IMR-90 (cell line): ENCODE measurements around the gene SNX1. TPM values are rescaled to one million over a fixed set of nuclear protein-coding genes. Genes with fewer than 3 reads are reported as not detected.

Source experiments
- ATAC-seq: fragments of 200-7000 bp; cut with Tn5 transposase; 2 replicates; pipeline ENCODE4 v1.9.1; 2020; ENCODE audit warnings: low read depth, mild to moderate bottlenecking, moderate library complexity
- BruUV-seq: library from RNA; stranded (reverse); fragments of 400-500 nt; replicated peaks from 2 replicates; lab custom pipeline; 2021; lab: Mats Ljungman, UMichigan
- CTCF ChIA-PET: fragments of 300-600 bp; formaldehyde crosslinking; extraction: SDS; loops from one replicate; lab custom pipeline; 2021; ENCODE audit warnings: antibody characterized with exemption; lab: Yijun Ruan, JAX
- POLR2A ChIA-PET: fragments of 300-600 bp; sonication (Branson Sonifier 250); formaldehyde crosslinking; loops from one replicate; lab custom pipeline; 2022; ENCODE audit warnings: antibody characterized with exemption; ENCODE audit not compliant: unreplicated experiment; lab: Charles Lee
- DNase-seq: peaks from one replicate; pipeline ENCODE4 v3.0.0; 2013
- H2AFZ ChIP-seq: replicated peaks from 2 replicates; pipeline ENCODE3; 2013; ENCODE audit warnings: low read length, mild to moderate bottlenecking; ENCODE audit not compliant: poor library complexity
- H2AK5ac ChIP-seq: 2 replicates; pipeline ENCODE4 v1.6.1; 2013; ENCODE audit warnings: low read depth, low read length, inconsistent platforms
- H2AK9ac ChIP-seq: replicated peaks from 2 replicates; pipeline ENCODE3; 2013; ENCODE audit warnings: mild to moderate bottlenecking, low read depth, low read length, moderate library complexity; ENCODE audit not compliant: poor library complexity
- H2BK120ac ChIP-seq: 2 replicates; pipeline ENCODE4 v1.6.1; 2013; ENCODE audit warnings: low read depth, low read length, inconsistent platforms
- H2BK15ac ChIP-seq: 3 replicates; pipeline ENCODE4 v1.6.1; 2013; ENCODE audit warnings: low read depth, low read length, inconsistent platforms
- H2BK20ac ChIP-seq: 2 replicates; pipeline ENCODE4 v1.6.1; 2013; ENCODE audit warnings: low read depth, mild to moderate bottlenecking, inconsistent platforms, low read length, moderate library complexity
- H2BK5ac ChIP-seq: 2 replicates; pipeline ENCODE4 v1.6.1; 2013; ENCODE audit warnings: mild to moderate bottlenecking, low read depth, low read length, inconsistent platforms; ENCODE audit not compliant: poor library complexity, severe bottlenecking
- H3K14ac ChIP-seq: replicated peaks from 2 replicates; pipeline ENCODE4 v1.6.1; 2013; ENCODE audit warnings: low read depth, low read length, inconsistent platforms
- H3K18ac ChIP-seq: 2 replicates; pipeline ENCODE4 v1.6.1; 2013; ENCODE audit warnings: low read depth, low read length, control low read depth
- H3K23ac ChIP-seq: 2 replicates; pipeline ENCODE4 v1.6.1; 2013; ENCODE audit warnings: low read depth, low read length, inconsistent platforms
- H3K27ac ChIP-seq: 2 replicates; pipeline ENCODE4 v1.5.1; 2013; ENCODE audit warnings: mild to moderate bottlenecking, control low read depth, low read length; ENCODE audit not compliant: insufficient read depth
- H3K27me3 ChIP-seq: 2 replicates; pipeline ENCODE4 v1.6.1; 2013; ENCODE audit warnings: low read length; ENCODE audit not compliant: control insufficient read depth, insufficient read depth
- H3K36me3 ChIP-seq: 2 replicates; pipeline ENCODE4 v1.6.1; 2013; ENCODE audit warnings: low read length, mixed read lengths; ENCODE audit not compliant: control insufficient read depth, insufficient read depth
- H3K4ac ChIP-seq: 2 replicates; pipeline ENCODE4 v1.6.1; 2013; ENCODE audit warnings: low read depth, low read length, inconsistent platforms
- H3K4me1 ChIP-seq: 2 replicates; pipeline ENCODE4 v1.6.1; 2013; ENCODE audit warnings: low read length, mixed read lengths; ENCODE audit not compliant: control insufficient read depth, insufficient read depth
- H3K4me2 ChIP-seq: 2 replicates; pipeline ENCODE4 v1.6.1; 2013; ENCODE audit warnings: low read depth, mild to moderate bottlenecking, control low read depth, low read length, moderate library complexity
- H3K4me3 ChIP-seq: 2 replicates; pipeline ENCODE4 v1.5.1; 2013; ENCODE audit warnings: low read depth, mild to moderate bottlenecking, control low read depth, low read length, moderate library complexity; ENCODE audit not compliant: insufficient read depth
- H3K56ac ChIP-seq: 2 replicates; pipeline ENCODE4 v1.6.1; 2013; ENCODE audit warnings: low read length, inconsistent platforms; ENCODE audit not compliant: insufficient read depth; ENCODE audit errors: extremely low read depth
- H3K79me1 ChIP-seq, 2 experiments: 2 replicates each; pipeline ENCODE4 v1.6.1; 2013; ENCODE audit warnings: low read length in 2 of 2, inconsistent platforms in 1 of 2, low read depth in 1 of 2
- H3K9ac ChIP-seq: 2 replicates; pipeline ENCODE4 v1.6.1; 2013; ENCODE audit warnings: low read depth, low read length, control low read depth
- H3K9me1 ChIP-seq: 2 replicates; pipeline ENCODE4 v1.6.1; 2013; ENCODE audit warnings: low read length, inconsistent platforms; ENCODE audit not compliant: insufficient read depth
- H3K9me3 ChIP-seq: 2 replicates; pipeline ENCODE4 v1.6.1; 2013; ENCODE audit warnings: low read length; ENCODE audit not compliant: control insufficient read depth, insufficient read depth
- H4K20me1 ChIP-seq: 2 replicates; pipeline ENCODE4 v1.6.1; 2013; ENCODE audit warnings: low read length, inconsistent platforms; ENCODE audit not compliant: insufficient read depth
- H4K5ac ChIP-seq: 2 replicates; pipeline ENCODE4 v1.6.1; 2013; ENCODE audit warnings: mild to moderate bottlenecking, low read depth, low read length, control low read depth
- H4K8ac ChIP-seq, 2 experiments: 2 replicates each; pipeline ENCODE4 v1.6.1; 2013; ENCODE audit warnings: low read depth in 2 of 2, low read length in 2 of 2, control low read depth in 1 of 2, inconsistent platforms in 1 of 2
- H4K91ac ChIP-seq: 2 replicates; pipeline ENCODE4 v1.6.1; 2013; ENCODE audit warnings: low read depth, low read length, inconsistent platforms; ENCODE audit not compliant: insufficient read depth
- BHLHE40 ChIP-seq: fragments of 150-350 bp; IDR thresholded peaks from 2 replicates; pipeline ENCODE4 v1.6.1; 2016; ENCODE audit warnings: mild to moderate bottlenecking, low read depth, low read length
- CHD1 ChIP-seq: IDR thresholded peaks from 2 replicates; pipeline ENCODE4 v1.6.1; 2012; ENCODE audit warnings: low read depth, low read length, improper control_type of control experiment
- CTCF ChIP-seq: conservative IDR thresholded peaks from 2 replicates; pipeline ENCODE4 v1.5.1; 2012; ENCODE audit warnings: mild to moderate bottlenecking, low read depth, low read length, improper control_type of control experiment
- ELK1 ChIP-seq: fragments of 150-350 bp; IDR thresholded peaks from 2 replicates; pipeline ENCODE4 v1.6.1; 2016; ENCODE audit warnings: low read depth, mild to moderate bottlenecking, low read length, moderate library complexity, borderline replicate concordance
- MAZ ChIP-seq: IDR thresholded peaks from 2 replicates; pipeline ENCODE4 v1.6.1; 2012; ENCODE audit warnings: low read depth, mild to moderate bottlenecking, low read length, improper control_type of control experiment, moderate library complexity, borderline replicate concordance
- MXI1 ChIP-seq: IDR thresholded peaks from 2 replicates; pipeline ENCODE4 v1.6.1; 2012; ENCODE audit warnings: low read depth, mild to moderate bottlenecking, low read length, moderate library complexity, borderline replicate concordance
- NFE2L2 ChIP-seq: fragments of 150-350 bp; IDR thresholded peaks from 2 replicates; pipeline ENCODE4 v1.6.1; 2016; ENCODE audit warnings: low read depth, mild to moderate bottlenecking, low read length
- POLR2A ChIP-seq: IDR thresholded peaks from 2 replicates; pipeline ENCODE4 v1.6.1; 2012; ENCODE audit warnings: mild to moderate bottlenecking, low read depth, low read length
- RAD21 ChIP-seq: IDR thresholded peaks from 2 replicates; pipeline ENCODE4 v1.6.1; 2012; ENCODE audit warnings: low read length, improper control_type of control experiment
- WGBS, 2 experiments: methylation state at CpG; one replicate each; pipeline versions ENCODE4 v1.1.5 to v1.1.7; 2013; ENCODE audit warnings: missing lambda C conversion rate in 2 of 2; ENCODE audit not compliant: insufficient read length in 1 of 2; ENCODE audit errors: extremely low coverage in 2 of 2; 5-methylcytosine and 5-hydroxymethylcytosine counted together
- dilution Hi-C: fragments of 300-500 bp; cut with HindIII; formaldehyde crosslinking; loops from one replicate; pipeline ENCODE4 v1.14.3; 2018; ENCODE audit warnings: low sequenced_read_pairs; ENCODE audit not compliant: unreplicated experiment
- in situ Hi-C: fragments of 300-500 bp; cut with MboI; formaldehyde crosslinking; loops from 3 replicates; pipeline ENCODE4 v1.14.3; 2019; ENCODE audit warnings: low sequenced_read_pairs, inconsistent platforms, mixed read lengths
- intact Hi-C: fragments of 100-400 bp; cut with micrococcal nuclease; formaldehyde crosslinking; loops from 2 replicates; pipeline ENCODE4 v1.10.0; 2022
- polyA plus RNA-seq, 3 experiments: library from polyadenylated mRNA; depleted of rRNA; stranded (reverse); fragments of >200 nt; gene quantifications; 2 replicates each; pipeline ENCODE4 v1.2.3, GENCODE V29; 2012; ENCODE audit warnings: low replicate concordance in 1 of 3
- total RNA-seq: library from RNA; depleted of rRNA; stranded (reverse); fragments of >200 nt; gene quantifications from 2 replicates; pipeline ENCODE4 v1.2.3, GENCODE V29; 2012

SNX1 gene
- total and polyA plus RNA-seq, 2 of the 4 experiments (the other 2 are of a cell fraction) = 35.3 to 72.3 TPM

- no peak for TF ChIP-seq ELK1
- TF ChIP-seq NFE2L2 = no peak
- no peak for TF ChIP-seq BHLHE40
- no peak for TF ChIP-seq MXI1
- TF ChIP-seq MAZ = no peak
- no peak for TF ChIP-seq POLR2A
- no peak for TF ChIP-seq CHD1
- no peak for TF ChIP-seq CTCF
- no peak for TF ChIP-seq RAD21
- Histone ChIP-seq H2BK5ac (no peak overlapping the region), H2BK15ac (no peak overlapping the region), H3K36me3 (peaks cover 72% of the 10 kb centered on the region), H3K14ac (no peak overlapping the region), H2BK120ac (no peak overlapping the region), H3K23ac (no peak overlapping the region), H3K4me2 (no peak overlapping the region), H3K4ac (no peak overlapping the region), H3K18ac (no peak overlapping the region), H2AFZ (no peak overlapping the region), H2BK20ac (no peak overlapping the region), H3K27ac (no peak overlapping the region), H2AK9ac (no peak overlapping the region), H4K8ac (no peak overlapping the region), H3K79me1 (peaks cover 5 to 27% of the 10 kb centered on the region in 2 experiments; a peak in 1 of 4 replicates), H4K91ac (no peak overlapping the region), H3K4me3 (no peak overlapping the region), H3K9me1 (peaks cover 26% of the 10 kb centered on the region), H3K9ac (no peak overlapping the region), H3K9me3 (no peaks in the 10 kb centered on the region), H3K27me3 (no peaks in the 10 kb centered on the region), H3K4me1 (no peaks in the 10 kb centered on the region; the same call in 1 of the 2 replicates), H2AK5ac (no peak overlapping the region), H3K56ac (no peak overlapping the region), H4K20me1 (0 out of 2 replicates have a peak, but pooled peaks cover 5% of the 10 kb centered on the region), H4K5ac (no peak overlapping the region)
- dilution Hi-C loops (no loop called here), intact Hi-C loops (no loop called here), in situ Hi-C loops (no loop called here)
- POLR2A ChIA-PET = no interaction called here
- BruUV-seq = no TSS peak
- CTCF ChIA-PET = interaction anchor here (0.9 kb wide), 1 partner anchor 30 kb away, joined by 3 read pairs; no protein-coding TSS in a partner anchor
- WGBS, 2 experiments = 100% methylated on average over 2 of the region's 10 CpGs; no CpG with 5 or more reads in 1 of the 2 experiments
- DNase-seq = no peak
- no peak; the same call in 1 of the 2 replicates for ATAC-seq
These were observed 38.0 kb downstream of the SNX1 start for GRCh38 chr15:64133623-64134344.
